A549 (cell line): Measurements from ENCODE around the gene TPCN2. TPM values are rescaled to one million over a fixed set of nuclear protein-coding genes. Genes with fewer than 3 reads are reported as not detected.

Experiments
- ATAC-seq, 2 experiments: fragments of 200-7000 bp in 1 of 2; fragments of >200 bp in 1 of 2; cut with Nextera tagmentation in 1 of 2; cut with Tn5 transposase in 1 of 2; 3 replicates each; pipeline versions ENCODE4 v1.8.0 to v1.9.1; 2018 to 2020; ENCODE audit warnings: mild to moderate bottlenecking in 1 of 2, moderate library complexity in 1 of 2
- CTCF ChIA-PET: fragments of 300-600 bp; sonication (Branson Sonifier 250); formaldehyde crosslinking; extraction: SDS; loops from one replicate; lab custom pipeline; 2021; ENCODE audit warnings: antibody characterized with exemption, inconsistent platforms; lab: Yijun Ruan, JAX
- POLR2A ChIA-PET: fragments of 350-600 bp; formaldehyde crosslinking; extraction: SDS; loops from one replicate; lab custom pipeline; 2021; ENCODE audit warnings: antibody characterized with exemption, inconsistent platforms; lab: Yijun Ruan, JAX
- DNase-seq, 2 experiments: peaks; one replicate each; pipeline versions ENCODE4 v3.0.0 to v3.0.0-alpha.2; 2011 to 2016; ENCODE audit warnings: low read depth in 1 of 2, low spot score in 1 of 2
- FAIRE-seq: peaks from 2 replicates; lab custom pipeline; 2011; peaks lifted over from hg19 to GRCh38; lab: Jason Lieb, UNC
- H3K27ac ChIP-seq, 2 experiments: fragments of >200 bp; sonication (Bioruptor Twin); formaldehyde crosslinking; 3 replicates each; pipeline ENCODE4 v1.5.1; 2016 to 2017
- H3K4me1 ChIP-seq: fragments of >200 bp; sonication (Bioruptor Twin); formaldehyde crosslinking; 3 replicates; pipeline ENCODE4 v1.6.1; 2016
- H3K4me2 ChIP-seq: fragments of >200 bp; sonication (Bioruptor Twin); formaldehyde crosslinking; 3 replicates; pipeline ENCODE4 v1.6.1; 2016
- H3K4me3 ChIP-seq: fragments of >200 bp; sonication (Bioruptor Twin); formaldehyde crosslinking; 3 replicates; pipeline ENCODE4 v1.5.1; 2016
- H3K9me3 ChIP-seq: fragments of >200 bp; sonication (Bioruptor Twin); formaldehyde crosslinking; 3 replicates; pipeline ENCODE4 v1.6.1; 2016
- ATOH8 ChIP-seq: fragments of 250-450 bp; sonication (Bioruptor Pico); IDR thresholded peaks from 2 replicates; pipeline ENCODE4 v1.5.0; 2020; ENCODE audit warnings: low read depth, mild to moderate bottlenecking, moderate library complexity
- BCL3 ChIP-seq: fragments of >200 bp; sonication (Bioruptor Twin); formaldehyde crosslinking; IDR thresholded peaks from 3 replicates; pipeline ENCODE4 v1.6.1; 2016
- BHLHE40 ChIP-seq: IDR thresholded peaks from 2 replicates; pipeline ENCODE4 v1.6.1; 2012; ENCODE audit warnings: low read depth, low read length, inconsistent platforms
- CBX2 ChIP-seq: fragments of 200-600 bp; sonication (generic); IDR thresholded peaks from 2 replicates; pipeline ENCODE4 v1.6.1; 2016; ENCODE audit warnings: low read depth, mild to moderate bottlenecking, borderline replicate concordance
- CEBPB ChIP-seq, 2 experiments: fragments of >200 bp in 1 of 2; sonication (Bioruptor Twin) in 1 of 2; formaldehyde crosslinking in 1 of 2; IDR thresholded peaks; 2 replicates each; pipeline ENCODE4 v1.6.1; 2012 to 2016
- CHD2 ChIP-seq: fragments of 150-350 bp; IDR thresholded peaks from 2 replicates; pipeline ENCODE4 v1.6.1; 2014; ENCODE audit warnings: low read length; ENCODE audit not compliant: partially characterized antibody
- CHD4 ChIP-seq: fragments of 200-600 bp; sonication (generic); IDR thresholded peaks from 2 replicates; pipeline ENCODE4 v1.6.1; 2016; ENCODE audit warnings: antibody characterized with exemption, mild to moderate bottlenecking, borderline replicate concordance
- E2F6 ChIP-seq: IDR thresholded peaks from 2 replicates; pipeline ENCODE4 v1.6.1; 2012; ENCODE audit warnings: low read depth, borderline replicate concordance
- EHF ChIP-seq: fragments of 250-450 bp; sonication (Bioruptor Pico); IDR thresholded peaks from 2 replicates; pipeline ENCODE4 v1.5.0; 2020; ENCODE audit warnings: mild to moderate bottlenecking
- EP300 ChIP-seq, 2 experiments: fragments of >200 bp; sonication (Bioruptor Twin); formaldehyde crosslinking; IDR thresholded peaks; 2 replicates in 1 of 2; 3 replicates in 1 of 2; pipeline ENCODE4 v1.6.1; 2016 to 2017
- FOSL2 ChIP-seq, 2 experiments: fragments of 450-650 bp in 1 of 2; fragments of >200 bp in 1 of 2; sonication (Bioruptor Twin) in 1 of 2; formaldehyde crosslinking; IDR thresholded peaks; 2 replicates each; pipeline versions ENCODE4 v1.5.0 to v1.6.1; 2016 to 2020; ENCODE audit warnings: mild to moderate bottlenecking in 1 of 2, moderate library complexity in 1 of 2
- FOXS1 ChIP-seq: fragments of 250-450 bp; sonication (Bioruptor Pico); IDR thresholded peaks from 2 replicates; pipeline ENCODE4 v1.5.0; 2020; ENCODE audit warnings: mild to moderate bottlenecking, moderate library complexity
- HMGXB4 ChIP-seq: fragments of 250-450 bp; sonication (Bioruptor Pico); IDR thresholded peaks from 2 replicates; pipeline ENCODE4 v1.5.0; 2021; ENCODE audit warnings: mild to moderate bottlenecking, moderate library complexity, borderline replicate concordance
- HOXA7 ChIP-seq: fragments of 250-450 bp; sonication (Bioruptor Pico); IDR thresholded peaks from 2 replicates; pipeline ENCODE4 v1.5.0; 2020; ENCODE audit warnings: mild to moderate bottlenecking, moderate library complexity
- JUN ChIP-seq, 2 experiments: fragments of >200 bp; sonication (Bioruptor Twin); formaldehyde crosslinking; IDR thresholded peaks; 2 replicates in 1 of 2; 3 replicates in 1 of 2; pipeline ENCODE4 v1.6.1; 2016 to 2017
- MYC ChIP-seq: IDR thresholded peaks from 2 replicates; pipeline ENCODE4 v1.6.1; 2012; ENCODE audit warnings: mild to moderate bottlenecking, inconsistent platforms, low read length, improper control_type of control experiment, borderline replicate concordance
- PHF8 ChIP-seq: fragments of 200-600 bp; sonication (generic); IDR thresholded peaks from 2 replicates; pipeline ENCODE4 v1.6.1; 2016; ENCODE audit warnings: low read depth, mild to moderate bottlenecking, antibody characterized with exemption, moderate library complexity, borderline replicate concordance
- POLR2AphosphoS2 ChIP-seq: conservative IDR thresholded peaks from 2 replicates; pipeline ENCODE4 v1.6.1; 2012; ENCODE audit warnings: low read length, improper control_type of control experiment, inconsistent platforms
- RARB ChIP-seq: fragments of 250-450 bp; sonication (Bioruptor Pico); IDR thresholded peaks from 2 replicates; pipeline ENCODE4 v1.8.0; 2021; ENCODE audit warnings: mild to moderate bottlenecking, moderate library complexity
- RCOR1 ChIP-seq: fragments of 150-350 bp; IDR thresholded peaks from 2 replicates; pipeline ENCODE4 v1.6.1; 2014; ENCODE audit warnings: antibody characterized with exemption, low read length, low read depth
- RNF2 ChIP-seq: fragments of 200-600 bp; sonication (generic); IDR thresholded peaks from 2 replicates; pipeline ENCODE4 v1.6.1; 2016; ENCODE audit warnings: low read depth, mild to moderate bottlenecking, antibody characterized with exemption, moderate library complexity, borderline replicate concordance
- SREBF2 ChIP-seq: fragments of 450-650 bp; IDR thresholded peaks from 2 replicates; pipeline ENCODE4 v1.6.1; 2014; ENCODE audit warnings: mild to moderate bottlenecking, moderate library complexity
- ZC3H11A ChIP-seq: fragments of 450-650 bp; IDR thresholded peaks from 2 replicates; pipeline ENCODE4 v1.6.1; 2014; ENCODE audit warnings: antibody characterized with exemption, mild to moderate bottlenecking
- ZNF302 ChIP-seq: fragments of 250-450 bp; sonication (Bioruptor Pico); IDR thresholded peaks from 2 replicates; pipeline ENCODE4 v1.9.0; 2021; ENCODE audit warnings: inconsistent platforms, mild to moderate bottlenecking, moderate library complexity
- ZSCAN20 ChIP-seq: fragments of 250-450 bp; sonication (Bioruptor Pico); IDR thresholded peaks from 2 replicates; pipeline ENCODE4 v1.8.0; 2022; ENCODE audit warnings: mild to moderate bottlenecking, moderate library complexity
- WGBS: methylation state at CpG from one replicate; pipeline ENCODE4 v1.1.6; 2017; ENCODE audit errors: missing lambda C conversion rate; 5-methylcytosine and 5-hydroxymethylcytosine counted together
- polyA plus RNA-seq, 4 experiments: library from polyadenylated mRNA; depleted of rRNA in 3 of 4; stranded (reverse); fragments of >200 nt; fragmentation: RNase III in 1 of 4; extraction: RNeasy Plus Mini Kit Qiagen cat#74134 plus additional on column Dnase treatment in 1 of 4; gene quantifications; 2 replicates in 3 of 4; 3 replicates in 1 of 4; pipeline ENCODE4 v1.2.3, GENCODE V29; 2011 to 2017
- TF ChIP-seq, protein P1 (sequence below): IDR thresholded peaks from 2 replicates; pipeline ENCODE4 v1.6.1; 2012
- TF ChIP-seq, protein P2 (sequence below): fragments of 150-350 bp; IDR thresholded peaks from 2 replicates; pipeline ENCODE4 v1.6.1; 2014; ENCODE audit warnings: low read depth, mild to moderate bottlenecking, low read length

Gene TPCN2
- polyA plus RNA-seq, 2 of the 4 experiments (the other 2 are of a cell fraction) = 8.1 to 8.8 TPM

DNA sequence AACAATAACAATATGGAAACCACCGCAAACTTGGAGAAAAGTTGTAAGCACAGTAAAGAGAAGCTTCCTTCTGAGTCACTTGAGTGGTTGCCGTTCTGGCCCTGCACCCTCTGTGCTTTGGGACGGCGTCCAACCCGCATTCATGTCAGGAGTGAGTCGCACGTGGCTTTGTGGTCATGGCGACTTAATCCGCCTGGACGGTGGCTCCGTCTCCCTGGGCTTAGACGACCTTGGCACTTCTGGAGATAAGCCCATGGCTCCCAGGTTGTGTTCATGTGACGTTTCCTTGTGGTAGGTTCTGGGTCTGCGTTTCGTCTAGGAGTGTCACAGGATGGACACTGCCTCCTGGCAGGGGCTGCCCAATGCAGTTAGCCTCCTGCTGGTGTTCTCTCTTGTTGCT lies 40.5 kb downstream of the TPCN2 start:
- H3K27ac ChIP-seq = no peak overlapping the region
- WGBS = 33% methylated on average over 15 of the region's 15 CpGs
- ATAC-seq (peak; percentile 12 to 31; a peak in 4 of 6 replicates), DNase-seq (peak in 1 of 2 experiments; percentile 38), FAIRE-seq (no peak)
- H3K4me1 ChIP-seq = peaks cover 7% of the 10 kb centered on the region; the same call in 2 of the 3 replicates
- ChIA-PET CTCF (interaction anchor here (0.6 to 7.9 kb wide), 26 partner anchors 8 to 582 kb away, joined by 3 to 65 read pairs (median 3); partner anchors contain the start of gene MRGPRD), POLR2A (no interaction called here)
- H3K4me2 ChIP-seq = peak overlapping the region; percentile 27; the same call in 1 of the 3 replicates
- no peak for TF ChIP-seq EHF (CRISPR knock-in tag)
- no peak for TF ChIP-seq POLR2AphosphoS2
- TF ChIP-seq, protein P1, sequence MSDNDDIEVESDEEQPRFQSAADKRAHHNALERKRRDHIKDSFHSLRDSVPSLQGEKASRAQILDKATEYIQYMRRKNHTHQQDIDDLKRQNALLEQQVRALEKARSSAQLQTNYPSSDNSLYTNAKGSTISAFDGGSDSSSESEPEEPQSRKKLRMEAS = no peak
- TF ChIP-seq CHD2 = no peak
- no peak for TF ChIP-seq PHF8
- no peak for TF ChIP-seq ZSCAN20
- no peak for TF ChIP-seq HMGXB4 (CRISPR knock-in tag)
- no peak for TF ChIP-seq CBX2
- TF ChIP-seq BCL3 = no peak
- TF ChIP-seq RCOR1 = no peak
- TF ChIP-seq CEBPB (IDR thresholded peaks at IDR 0.05) = no peak
- H3K4me3 ChIP-seq = no peak overlapping the region
- H3K9me3 ChIP-seq = peaks cover 3% of the 10 kb centered on the region; the same call in 1 of the 3 replicates

GRCh38 chr11:69091638-69092165 lies 43.0 kb downstream of the TPCN2 start:
- FAIRE-seq (no peak), ATAC-seq (no peak), DNase-seq (no peak)
- Histone ChIP-seq H3K4me1 (peaks cover 7% of the 10 kb centered on the region; the same call in 2 of the 3 replicates), H3K27ac (no peak overlapping the region), H3K4me2 (no peak overlapping the region), H3K9me3 (peaks cover 3% of the 10 kb centered on the region; the same call in 1 of the 3 replicates), H3K4me3 (no peak overlapping the region)
- TF ChIP-seq HOXA7 (CRISPR knock-in tag) (no peak), RNF2 (no peak), CHD2 (no peak)
- TF ChIP-seq, protein P2, sequence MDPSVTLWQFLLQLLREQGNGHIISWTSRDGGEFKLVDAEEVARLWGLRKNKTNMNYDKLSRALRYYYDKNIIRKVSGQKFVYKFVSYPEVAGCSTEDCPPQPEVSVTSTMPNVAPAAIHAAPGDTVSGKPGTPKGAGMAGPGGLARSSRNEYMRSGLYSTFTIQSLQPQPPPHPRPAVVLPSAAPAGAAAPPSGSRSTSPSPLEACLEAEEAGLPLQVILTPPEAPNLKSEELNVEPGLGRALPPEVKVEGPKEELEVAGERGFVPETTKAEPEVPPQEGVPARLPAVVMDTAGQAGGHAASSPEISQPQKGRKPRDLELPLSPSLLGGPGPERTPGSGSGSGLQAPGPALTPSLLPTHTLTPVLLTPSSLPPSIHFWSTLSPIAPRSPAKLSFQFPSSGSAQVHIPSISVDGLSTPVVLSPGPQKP = no peak
- TF ChIP-seq, protein P1 = no peak
- POLR2A ChIA-PET = no interaction called here
- 97% methylated on average over 6 of the region's 6 CpGs for WGBS
- CTCF ChIA-PET = interaction anchor here (0.9 to 7.9 kb wide), 3 partner anchors 10 to 552 kb away, joined by 3 to 65 read pairs (median 16); no protein-coding TSS in a partner anchor

DNA sequence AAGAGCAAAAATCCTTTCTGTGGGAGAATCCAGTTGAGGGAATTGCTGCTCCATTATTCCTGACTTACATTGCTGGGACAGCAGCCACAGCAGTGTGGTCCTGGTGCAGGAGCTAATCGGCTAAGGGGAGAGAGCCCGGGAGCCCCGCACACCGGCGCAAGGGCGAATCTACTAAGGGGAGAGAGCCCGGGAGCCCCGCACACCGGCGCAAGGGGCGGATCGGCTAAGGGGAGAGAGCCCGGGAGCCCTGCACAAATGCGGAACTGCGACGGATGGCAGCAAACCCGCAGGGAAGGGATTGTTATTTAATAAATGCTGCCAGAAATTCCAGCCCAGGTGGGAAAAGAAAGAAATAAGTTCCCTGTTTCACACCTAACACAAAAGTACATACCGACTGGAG lies 43.5 kb downstream of the TPCN2 start:
- no peak overlapping the region for H3K4me2 ChIP-seq
- CTCF ChIA-PET = interaction anchor here (0.9 to 7.9 kb wide), 3 partner anchors 9 to 591 kb away, joined by 3 to 65 read pairs (median 5); no protein-coding TSS in a partner anchor
- POLR2A ChIA-PET = no interaction called here
- H3K4me1 ChIP-seq = peaks cover 7% of the 10 kb centered on the region; the same call in 2 of the 3 replicates
- FAIRE-seq (no peak), DNase-seq (no peak), ATAC-seq (no peak)
- TF ChIP-seq BHLHE40 (no peak), RARB (CRISPR knock-in tag) (no peak), MYC (no peak), CHD4 (no peak), E2F6 (no peak), JUN (IDR thresholded peaks at IDR 0.05) (no peak), ZNF302 (no peak), ATOH8 (CRISPR knock-in tag) (no peak), ZSCAN20 (no peak), FOXS1 (CRISPR knock-in tag) (no peak), SREBF2 (no peak), EP300 (IDR thresholded peaks at IDR 0.05) (no peak), FOSL2 (IDR thresholded peaks at IDR 0.05) (no peak), FOSL2 (CRISPR knock-in tag; IDR thresholded peaks at IDR 0.05) (no peak), ZC3H11A (no peak)
- H3K27ac ChIP-seq = no peak overlapping the region
- WGBS = 94% methylated on average over 18 of the region's 18 CpGs
- peaks cover 3% of the 10 kb centered on the region; the same call in 1 of the 3 replicates for H3K9me3 ChIP-seq
- H3K4me3 ChIP-seq = no peak overlapping the region
